Lung (tissue), 12 donors: ENCODE data around the gene DIDO1. TPM values are rescaled to one million over a fixed set of nuclear protein-coding genes. Genes with fewer than 3 reads are reported as not detected.

Experiments
- ATAC-seq: fragments of 200-7000 bp; cut with Tn5 transposase; one replicate; pipeline ENCODE4 v1.9.1; 2020; ENCODE audit warnings: moderate number of reproducible peaks; ENCODE audit not compliant: insufficient read depth, low FRiP score
- DNase-seq, 3 donors: peaks; one replicate each; pipeline ENCODE4 v3.0.0-alpha.2; 2013 to 2017
- H3K27ac ChIP-seq, 2 donors: one replicate each; pipeline ENCODE4 v1.5.1; 2013; ENCODE audit warnings: mild to moderate bottlenecking in 2 of 2, moderate library complexity in 2 of 2, control low read depth in 1 of 2, inconsistent platforms in 1 of 2, low read depth in 1 of 2, low read length in 1 of 2
- H3K27me3 ChIP-seq, 3 donors: one replicate each; pipeline ENCODE4 v1.5.1; 2013; ENCODE audit warnings: low read length in 2 of 3; ENCODE audit not compliant: control insufficient read depth in 3 of 3, insufficient read depth in 3 of 3
- H3K36me3 ChIP-seq, 4 donors: one replicate each; pipeline ENCODE4 v1.5.1; 2013; ENCODE audit warnings: low read length in 4 of 4, mild to moderate bottlenecking in 1 of 4, moderate library complexity in 1 of 4; ENCODE audit not compliant: control insufficient read depth in 4 of 4, insufficient read depth in 4 of 4
- H3K4me1 ChIP-seq, 5 donors: one replicate each; pipeline ENCODE4 v1.5.1; 2013; ENCODE audit warnings: low read length in 5 of 5, mild to moderate bottlenecking in 2 of 5, moderate library complexity in 1 of 5; ENCODE audit not compliant: control insufficient read depth in 5 of 5, insufficient read depth in 5 of 5
- H3K4me3 ChIP-seq: one replicate; pipeline ENCODE4 v1.5.1; 2013; ENCODE audit warnings: mild to moderate bottlenecking, control low read depth, moderate library complexity
- H3K9ac ChIP-seq, 2 donors: one replicate each; pipeline ENCODE4 v1.5.1; 2013; ENCODE audit warnings: low read length in 2 of 2, control low read depth in 1 of 2; ENCODE audit not compliant: insufficient read depth in 1 of 2
- H3K9me3 ChIP-seq, 4 donors: one replicate each; pipeline ENCODE4 v1.5.1; 2013; ENCODE audit warnings: low read length in 3 of 4, mild to moderate bottlenecking in 1 of 4, moderate library complexity in 1 of 4; ENCODE audit not compliant: control insufficient read depth in 4 of 4, insufficient read depth in 3 of 4
- WGBS, 2 donors: extraction: QIAGEN DNeasy Blood & Tissue Kit; methylation state at CpG; one replicate each; pipeline ENCODE4 v1.1.7; 2013; 5-methylcytosine and 5-hydroxymethylcytosine counted together
- polyA plus RNA-seq, 2 donors: library from polyadenylated mRNA; stranded (reverse); fragments of 200-250 nt; gene quantifications; one replicate each; pipeline ENCODE4 v1.2.1, GENCODE V29; 2013
- total RNA-seq, 2 donors: library from RNA; depleted of rRNA in 1 of 2; stranded (reverse); fragments of >200 nt in 1 of 2; gene quantifications; one replicate each; pipeline ENCODE4 v1.2.1, GENCODE V29; 2014 to 2021
- TF ChIP-seq, protein P1 (sequence below): IDR thresholded peaks from 2 replicates; pipeline ENCODE4 v1.5.1; 2012; ENCODE audit warnings: mild to moderate bottlenecking; ENCODE audit errors: control extremely low read depth, extremely low read depth
- donor health status: control.
- donor health status: control.
- donor health status: Bipolar disorder and iron deficiency.
- donor health status: healthy.
- donor health status: DM: yes; HTN: yes; CAD: no.

Gene DIDO1
- total and polyA plus RNA-seq, 4 donors = 19.6 to 71.2 (median 35.8) TPM

DNA sequence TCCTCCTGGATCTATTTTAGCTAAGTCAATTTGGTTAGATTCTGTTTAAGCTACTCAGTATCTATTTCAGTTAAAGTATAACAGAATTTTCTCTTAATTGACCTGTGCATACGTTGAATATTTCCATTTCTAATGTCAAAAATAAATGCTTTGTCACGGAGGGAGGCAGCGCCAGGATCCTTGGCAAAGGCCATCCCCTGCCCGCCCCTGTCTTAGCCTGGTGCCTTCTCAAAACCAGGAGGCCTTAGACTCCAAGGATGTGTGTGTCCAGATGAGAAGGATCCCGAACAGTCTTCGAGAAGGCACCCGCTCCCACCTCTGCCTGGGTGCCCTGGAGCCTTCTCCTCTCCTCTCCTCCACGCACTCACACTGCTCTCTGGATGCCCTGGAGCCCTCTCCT lies 87.0 kb downstream of the DIDO1 start:
- no peaks in the 10 kb centered on the region for H3K9me3 ChIP-seq
- peaks cover 0 to 2% (median 0%) of the 10 kb centered on the region in 5 donors for H3K4me1 ChIP-seq
- H3K9ac ChIP-seq = no peak overlapping the region
- TF ChIP-seq, protein P1, sequence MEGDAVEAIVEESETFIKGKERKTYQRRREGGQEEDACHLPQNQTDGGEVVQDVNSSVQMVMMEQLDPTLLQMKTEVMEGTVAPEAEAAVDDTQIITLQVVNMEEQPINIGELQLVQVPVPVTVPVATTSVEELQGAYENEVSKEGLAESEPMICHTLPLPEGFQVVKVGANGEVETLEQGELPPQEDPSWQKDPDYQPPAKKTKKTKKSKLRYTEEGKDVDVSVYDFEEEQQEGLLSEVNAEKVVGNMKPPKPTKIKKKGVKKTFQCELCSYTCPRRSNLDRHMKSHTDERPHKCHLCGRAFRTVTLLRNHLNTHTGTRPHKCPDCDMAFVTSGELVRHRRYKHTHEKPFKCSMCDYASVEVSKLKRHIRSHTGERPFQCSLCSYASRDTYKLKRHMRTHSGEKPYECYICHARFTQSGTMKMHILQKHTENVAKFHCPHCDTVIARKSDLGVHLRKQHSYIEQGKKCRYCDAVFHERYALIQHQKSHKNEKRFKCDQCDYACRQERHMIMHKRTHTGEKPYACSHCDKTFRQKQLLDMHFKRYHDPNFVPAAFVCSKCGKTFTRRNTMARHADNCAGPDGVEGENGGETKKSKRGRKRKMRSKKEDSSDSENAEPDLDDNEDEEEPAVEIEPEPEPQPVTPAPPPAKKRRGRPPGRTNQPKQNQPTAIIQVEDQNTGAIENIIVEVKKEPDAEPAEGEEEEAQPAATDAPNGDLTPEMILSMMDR = no peak
- DNase-seq = no peak
- H3K27me3 ChIP-seq = no peaks in the 10 kb centered on the region
- H3K4me3 ChIP-seq = no peak overlapping the region
- peaks cover 0 to 5% (median 0%) of the 10 kb centered on the region in 4 donors for H3K36me3 ChIP-seq
- no peak overlapping the region for H3K27ac ChIP-seq
- 87 to 93% methylated on average over 7 to 8 of the region's 8 CpGs for WGBS, 2 donors
- ATAC-seq = no peak

DNA sequence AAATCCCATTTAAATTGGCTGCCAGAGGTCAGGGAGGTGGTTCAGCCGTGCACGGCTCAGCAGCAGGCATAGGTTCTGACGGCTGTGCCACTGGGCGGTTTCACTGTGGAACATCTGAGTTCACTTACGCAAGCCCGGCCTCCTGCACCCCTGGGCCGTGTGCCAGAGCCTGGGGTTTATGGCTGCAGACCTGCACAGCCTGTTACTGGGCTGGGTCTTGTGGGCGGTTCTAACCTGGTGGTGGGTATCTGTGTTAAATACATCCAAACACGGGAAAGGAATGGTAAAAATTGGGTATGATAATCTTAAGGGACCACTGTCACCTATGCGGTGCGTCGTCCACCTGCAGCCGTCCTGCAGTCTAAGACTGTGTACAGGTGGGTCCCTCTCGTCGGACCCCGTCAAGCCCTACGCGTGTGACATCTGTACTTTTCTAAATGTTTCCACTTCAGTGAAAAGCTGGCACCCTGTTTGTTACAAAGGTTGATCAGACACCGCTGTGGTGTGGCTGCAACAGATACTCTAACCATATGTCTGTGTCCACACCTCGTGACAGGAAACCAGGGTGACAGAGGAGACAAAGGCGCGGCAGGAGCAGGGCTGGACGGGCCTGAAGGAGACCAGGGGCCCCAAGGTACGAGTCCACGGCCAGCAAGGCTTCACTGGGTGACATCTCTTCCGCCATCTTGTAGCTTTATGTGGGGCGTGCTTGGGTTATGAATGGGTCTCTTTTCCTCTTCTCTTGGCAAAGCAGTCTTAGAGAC lies 88.0 kb downstream of the DIDO1 start:
- no peak overlapping the region for H3K4me3 ChIP-seq
- H3K27me3 ChIP-seq = no peaks in the 10 kb centered on the region
- peaks cover 0 to 3% (median 0%) of the 10 kb centered on the region in 4 donors for H3K36me3 ChIP-seq
- DNase-seq = no peak
- H3K9ac ChIP-seq = no peak overlapping the region
- no peak overlapping the region for H3K27ac ChIP-seq
- no peaks in the 10 kb centered on the region for H3K9me3 ChIP-seq
- 64 to 77% methylated on average over 27 of the region's 27 CpGs for WGBS, 2 donors
- no peak for ATAC-seq
- H3K4me1 ChIP-seq = peaks cover 0 to 2% (median 0%) of the 10 kb centered on the region in 5 donors
- TF ChIP-seq, protein P1 = no peak

GRCh38 chr20:62837790-62838127 lies 88.5 kb downstream of the DIDO1 start:
- 69 to 82% methylated on average over 8 of the region's 8 CpGs for WGBS, 2 donors
- Histone ChIP-seq H3K27me3 (no peaks in the 10 kb centered on the region), H3K9ac (no peak overlapping the region), H3K4me1 (peaks cover 0 to 6% (median 0%) of the 10 kb centered on the region in 5 donors), H3K36me3 (peaks cover 0 to 3% (median 0%) of the 10 kb centered on the region in 4 donors), H3K27ac (no peak overlapping the region), H3K9me3 (no peaks in the 10 kb centered on the region), H3K4me3 (no peak overlapping the region)
- no peak for ATAC-seq
- TF ChIP-seq, protein P1 = no peak
- DNase-seq = no peak
